Endothelial cell of umbilical vein (primary cell): ENCODE data around the gene RBM20.

Experiments used
- EZH2 ChIP-seq: IDR thresholded peaks from 2 replicates; pipeline ENCODE4 v1.6.1; 2012; ENCODE audit warnings: borderline replicate concordance, low read depth, mild to moderate bottlenecking, moderate library complexity, low read length, inconsistent platforms; ENCODE audit not compliant: severe bottlenecking
- FOS ChIP-seq: IDR thresholded peaks from 2 replicates; pipeline ENCODE4 v1.6.1; 2011; ENCODE audit warnings: mild to moderate bottlenecking, low read length, moderate library complexity, borderline replicate concordance; ENCODE audit not compliant: insufficient read depth
- GATA2 ChIP-seq: IDR thresholded peaks from 2 replicates; pipeline ENCODE4 v1.7.0; 2011; ENCODE audit warnings: low read depth, mild to moderate bottlenecking, moderate library complexity, mixed read lengths, low read length; ENCODE audit not compliant: insufficient read length, insufficient read depth
- JUN ChIP-seq: IDR thresholded peaks from 2 replicates; pipeline ENCODE4 v1.6.1; 2011; ENCODE audit warnings: borderline replicate concordance, low read depth; ENCODE audit not compliant: insufficient read length, insufficient read depth
- MYC ChIP-seq: IDR thresholded peaks from one replicate; pipeline ENCODE4 v1.6.1; 2011; ENCODE audit warnings: mild to moderate bottlenecking, low read depth, low read length
- POLR2A ChIP-seq: IDR thresholded peaks from 2 replicates; pipeline ENCODE4 v1.6.1; 2012; ENCODE audit warnings: low read depth, mild to moderate bottlenecking, control low read depth, low read length
- POLR2AphosphoS5 ChIP-seq: IDR thresholded peaks from 2 replicates; pipeline ENCODE4 v1.6.1; 2012; ENCODE audit warnings: low read depth, mild to moderate bottlenecking, control low read depth, low read length, moderate library complexity; ENCODE audit not compliant: insufficient read depth
- TF ChIP-seq, protein P1 (sequence below), 2 donors: IDR thresholded peaks; 1 replicate in 1 of 2; 2 replicates in 1 of 2; pipeline ENCODE4 v1.5.1; 2011; ENCODE audit warnings: low read length in 2 of 2, mild to moderate bottlenecking in 2 of 2, moderate library complexity in 2 of 2, control low read depth in 1 of 2, inconsistent platforms in 1 of 2, low read depth in 1 of 2; ENCODE audit not compliant: insufficient read depth in 1 of 2; ENCODE audit errors: extremely low read depth in 1 of 2
- TF ChIP-seq, protein P2 (sequence below): IDR thresholded peaks from 2 replicates; pipeline ENCODE4 v1.6.1; 2011; ENCODE audit not compliant: insufficient read depth, insufficient read length

DNA sequence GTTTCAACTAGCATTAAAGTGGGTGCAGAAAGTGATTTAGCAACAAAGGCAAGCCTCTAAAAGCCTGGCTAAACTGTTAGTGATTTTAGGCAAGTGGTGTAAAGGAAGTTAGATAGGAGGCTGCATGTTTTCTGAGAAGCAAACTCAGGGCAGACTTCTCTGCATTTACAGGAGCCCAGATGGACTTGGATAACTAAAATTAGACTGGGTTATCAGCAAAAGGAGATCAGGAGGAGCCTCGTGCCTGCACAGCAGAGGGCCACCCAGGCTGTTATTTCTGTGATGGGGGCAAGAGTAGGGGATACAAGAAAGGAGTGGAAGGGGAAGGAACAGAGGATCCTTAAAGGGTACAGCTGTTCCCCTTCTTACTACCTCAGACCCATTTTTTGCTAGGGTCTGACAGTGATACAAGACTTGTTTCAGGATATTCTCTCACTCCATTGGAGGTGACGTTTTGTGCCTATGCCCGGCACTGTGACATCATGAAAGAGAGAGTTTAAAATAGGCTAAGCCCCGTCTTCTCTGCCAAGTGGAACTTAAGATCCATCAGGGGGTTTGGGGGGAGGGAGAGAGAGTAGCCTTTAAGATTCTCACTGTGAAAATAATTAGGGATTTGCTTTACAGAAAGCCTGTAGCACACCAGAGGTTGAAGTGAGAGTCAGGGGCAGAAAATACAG lies 178.0 kb downstream of the RBM20 start:
- TF ChIP-seq POLR2AphosphoS5 (no peak), POLR2A (no peak), MYC (no peak), EZH2 (no peak), GATA2 (no peak), JUN (no peak), FOS (no peak)
- TF ChIP-seq, protein P1, sequence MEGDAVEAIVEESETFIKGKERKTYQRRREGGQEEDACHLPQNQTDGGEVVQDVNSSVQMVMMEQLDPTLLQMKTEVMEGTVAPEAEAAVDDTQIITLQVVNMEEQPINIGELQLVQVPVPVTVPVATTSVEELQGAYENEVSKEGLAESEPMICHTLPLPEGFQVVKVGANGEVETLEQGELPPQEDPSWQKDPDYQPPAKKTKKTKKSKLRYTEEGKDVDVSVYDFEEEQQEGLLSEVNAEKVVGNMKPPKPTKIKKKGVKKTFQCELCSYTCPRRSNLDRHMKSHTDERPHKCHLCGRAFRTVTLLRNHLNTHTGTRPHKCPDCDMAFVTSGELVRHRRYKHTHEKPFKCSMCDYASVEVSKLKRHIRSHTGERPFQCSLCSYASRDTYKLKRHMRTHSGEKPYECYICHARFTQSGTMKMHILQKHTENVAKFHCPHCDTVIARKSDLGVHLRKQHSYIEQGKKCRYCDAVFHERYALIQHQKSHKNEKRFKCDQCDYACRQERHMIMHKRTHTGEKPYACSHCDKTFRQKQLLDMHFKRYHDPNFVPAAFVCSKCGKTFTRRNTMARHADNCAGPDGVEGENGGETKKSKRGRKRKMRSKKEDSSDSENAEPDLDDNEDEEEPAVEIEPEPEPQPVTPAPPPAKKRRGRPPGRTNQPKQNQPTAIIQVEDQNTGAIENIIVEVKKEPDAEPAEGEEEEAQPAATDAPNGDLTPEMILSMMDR (IDR thresholded peaks at IDR 0.05; ENCODE audit: extremely low read depth in 1 of 2, insufficient read depth in 1 of 2, low read depth in 1 of 2, low read length in 2 of 2): no peak
- TF ChIP-seq, protein P2, sequence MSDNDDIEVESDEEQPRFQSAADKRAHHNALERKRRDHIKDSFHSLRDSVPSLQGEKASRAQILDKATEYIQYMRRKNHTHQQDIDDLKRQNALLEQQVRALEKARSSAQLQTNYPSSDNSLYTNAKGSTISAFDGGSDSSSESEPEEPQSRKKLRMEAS: no peak
